ENCODE results near the gene TBL3.

GRCh38 chr16:1942047-1942809 is 29.6 kb upstream of the TBL3 start:
- TF ChIP-seq CTCF (IDR thresholded peaks at IDR 0.05; ENCODE audit: insufficient read depth, low read depth, low read length) (no peak), EZH2 (IDR thresholded peaks at IDR 0.05; ENCODE audit: insufficient read depth, low read length) (no peak)
